CD4-positive, alpha-beta T cell treated with Interleukin-2 at 100 ng/mL for 4 hours (primary cell): Measurements from ENCODE around the gene CYTH2.

Experiments
- DNase-seq: peaks from one replicate; pipeline ENCODE4 v3.0.0-alpha.2; 2020; ENCODE audit warnings: low spot score

Gene CYTH2

GRCh38 chr19:48452289-48453190 is 16.6 kb upstream of the CYTH2 start:
- no peak for DNase-seq

GRCh38 chr19:48454150-48454730 is 14.9 kb upstream of the CYTH2 start:
- no peak for DNase-seq

DNA sequence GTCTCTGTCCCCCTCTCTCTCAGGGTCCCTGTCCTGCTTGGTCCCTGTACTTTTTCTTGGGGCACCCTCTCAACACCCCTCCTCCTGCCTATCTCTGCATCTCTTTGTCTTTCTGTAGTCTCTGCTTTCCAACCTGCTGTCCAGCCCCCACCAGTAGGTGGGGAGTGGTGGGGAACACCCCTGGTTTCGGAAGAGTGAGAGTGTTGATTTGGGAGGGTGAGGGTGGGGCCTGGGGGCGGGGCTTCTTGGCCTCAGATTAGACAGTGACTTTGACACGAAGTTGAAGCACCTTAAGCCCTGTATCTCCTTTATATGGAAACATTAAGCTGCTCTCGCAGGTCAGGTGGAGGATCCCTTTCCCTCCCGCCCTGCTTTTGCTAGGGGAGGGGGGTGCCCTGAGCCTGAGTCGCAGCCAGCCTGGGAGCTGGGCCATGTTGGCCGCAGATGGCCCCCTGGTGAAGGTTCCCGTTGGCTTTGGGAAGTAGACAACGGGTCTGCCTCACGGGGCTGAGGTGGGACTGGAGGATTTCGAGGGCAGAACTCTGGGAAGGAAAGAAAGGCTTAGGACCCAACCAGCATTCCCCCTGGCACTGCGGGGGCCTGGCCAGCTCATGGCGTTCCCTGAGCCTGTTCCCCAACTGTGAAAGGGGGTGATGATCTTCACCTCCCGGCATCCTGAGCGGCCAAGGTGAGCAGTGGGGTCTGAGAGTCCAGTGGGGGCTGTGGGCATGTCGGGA is 13.8 kb upstream of the CYTH2 start, which contains the start of gene KCNJ14:
Gene KCNJ14, plus strand, starts transcription at position 404 of the 737 bp plus-strand sequence. CDS start 6,151 bp downstream, outside the sequence.
- no peak for DNase-seq

DNA sequence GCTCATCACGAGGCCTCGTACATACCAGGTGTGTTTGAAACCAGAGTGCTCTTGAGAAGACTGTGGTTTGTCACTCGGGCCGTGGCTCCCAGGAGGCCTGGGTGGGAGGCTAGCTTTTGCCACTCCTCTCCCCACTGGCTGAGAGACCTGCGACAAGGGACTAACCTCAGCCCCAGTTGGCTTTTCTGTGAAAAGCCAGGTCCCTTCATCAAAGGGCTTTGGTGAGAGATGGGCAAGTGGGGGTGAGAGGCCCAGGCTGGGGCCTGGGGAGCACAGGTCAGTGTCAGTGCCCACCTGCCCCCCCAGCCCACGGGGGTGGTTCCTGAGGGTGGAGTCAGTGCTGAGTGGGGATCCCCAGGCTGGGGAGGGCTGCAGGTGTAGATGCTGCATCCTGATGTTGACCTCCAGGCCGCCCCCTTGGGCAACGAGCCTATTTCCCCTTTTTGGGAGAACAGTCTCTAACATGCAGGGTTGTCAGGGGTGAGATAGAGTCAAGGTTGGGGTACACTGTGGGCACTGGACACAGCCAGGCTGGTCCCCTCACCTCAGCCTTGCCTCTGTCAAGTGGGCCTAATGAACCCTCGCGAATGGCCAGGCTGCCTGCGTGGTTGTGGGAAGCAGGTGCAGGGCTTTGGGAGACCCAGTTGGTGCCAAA is 13.1 kb upstream of the CYTH2 start:
- no peak for DNase-seq

DNA sequence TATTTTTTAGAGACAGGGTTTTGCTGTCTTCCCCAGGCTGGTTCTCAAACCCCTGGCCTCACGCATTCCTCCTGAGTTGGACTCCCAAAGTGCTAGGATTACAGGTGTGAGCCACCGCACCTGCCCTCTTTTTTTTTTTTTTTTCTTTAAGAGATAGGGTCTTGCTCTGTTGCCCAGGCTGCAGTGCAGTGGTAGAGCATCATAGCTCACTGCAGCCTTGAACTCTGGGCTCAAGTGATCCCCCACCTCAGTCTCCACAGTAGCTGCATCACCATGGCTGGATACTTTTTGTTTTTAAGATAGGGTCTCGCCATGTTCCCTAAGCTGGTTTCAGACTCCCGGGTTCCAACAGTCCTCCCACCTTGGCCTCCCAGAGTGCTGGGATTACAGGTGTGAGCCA is 12.3 kb upstream of the CYTH2 start:
- DNase-seq, result no peak

DNA sequence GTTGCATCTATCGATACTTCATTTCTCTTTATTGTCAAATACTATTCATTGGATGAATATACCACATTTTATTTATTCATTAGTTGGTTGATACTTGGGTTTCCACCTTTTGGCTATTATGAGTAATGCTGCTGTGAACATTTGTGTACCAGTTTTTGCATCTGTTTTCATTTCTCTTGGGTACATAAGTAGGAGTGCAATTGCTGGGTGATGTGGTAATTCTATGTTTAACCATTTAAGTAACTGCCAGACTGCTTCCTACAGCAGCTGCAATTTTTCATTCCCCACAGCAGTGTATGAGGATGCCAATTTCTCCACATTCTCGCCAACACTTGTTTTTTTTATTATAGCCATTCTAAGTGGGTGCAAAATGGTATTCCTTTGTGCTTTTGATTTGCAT is 11.2 kb upstream of the CYTH2 start:
- DNase-seq, result no peak

DNA sequence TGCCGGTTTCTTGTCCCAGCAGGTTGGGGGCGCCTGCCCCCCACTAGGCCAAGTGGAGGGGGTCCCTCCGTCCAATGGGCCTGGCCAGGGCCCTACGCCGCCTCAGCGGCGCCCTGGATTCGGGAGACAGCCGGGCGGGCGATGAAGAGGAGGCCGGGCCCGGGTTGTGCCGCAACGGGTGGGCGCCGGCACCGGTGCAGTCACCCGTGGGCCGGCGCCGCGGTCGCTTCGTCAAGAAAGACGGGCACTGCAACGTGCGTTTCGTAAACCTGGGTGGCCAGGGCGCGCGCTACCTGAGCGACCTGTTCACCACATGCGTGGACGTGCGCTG is 7.6 kb upstream of the CYTH2 start:
- no peak for DNase-seq

- DNase-seq, result no peak
Observed at GRCh38 chr19:48461982-48462655, 7.0 kb upstream of the CYTH2 start.

- no peak for DNase-seq
Observed at GRCh38 chr19:48465215-48465614, 4.0 kb upstream of the CYTH2 start.

DNA sequence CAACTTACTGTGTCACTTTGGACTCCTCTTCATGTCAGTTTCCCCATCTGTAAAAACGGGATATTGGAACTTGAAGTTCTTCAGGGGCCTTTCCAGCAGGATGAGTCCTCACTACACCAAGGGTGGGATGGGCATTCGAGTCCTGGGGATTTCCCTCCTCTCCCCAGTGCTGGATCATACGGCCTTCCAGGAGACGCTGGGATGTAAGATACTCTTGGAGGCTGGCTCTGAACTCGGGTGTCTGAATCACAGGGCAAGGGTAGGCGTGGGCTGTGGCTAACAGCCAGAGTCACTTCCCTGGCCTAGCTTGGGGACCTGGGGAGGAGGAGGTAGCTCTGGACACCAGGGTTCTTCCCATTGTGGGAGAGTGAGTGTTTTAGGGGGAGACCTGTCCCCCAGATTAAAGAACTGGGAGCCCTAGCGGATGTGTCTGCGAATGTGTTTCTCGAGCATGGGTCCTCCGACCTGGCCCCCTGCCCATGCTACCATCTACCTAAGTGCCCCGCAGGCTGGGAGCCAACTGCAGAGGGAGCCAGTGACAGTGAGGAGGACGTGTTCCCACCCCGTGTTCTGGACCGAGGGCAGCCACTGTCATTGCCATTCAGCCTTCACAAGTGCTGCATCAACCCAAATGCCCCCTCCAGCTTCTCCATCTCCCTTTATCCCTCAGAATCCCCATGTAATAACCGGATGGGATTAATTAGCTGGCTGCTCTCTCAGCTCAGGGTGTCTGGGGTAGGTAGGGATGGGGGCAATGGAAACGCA is 2.4 kb upstream of the CYTH2 start:
- no peak for DNase-seq

DNA sequence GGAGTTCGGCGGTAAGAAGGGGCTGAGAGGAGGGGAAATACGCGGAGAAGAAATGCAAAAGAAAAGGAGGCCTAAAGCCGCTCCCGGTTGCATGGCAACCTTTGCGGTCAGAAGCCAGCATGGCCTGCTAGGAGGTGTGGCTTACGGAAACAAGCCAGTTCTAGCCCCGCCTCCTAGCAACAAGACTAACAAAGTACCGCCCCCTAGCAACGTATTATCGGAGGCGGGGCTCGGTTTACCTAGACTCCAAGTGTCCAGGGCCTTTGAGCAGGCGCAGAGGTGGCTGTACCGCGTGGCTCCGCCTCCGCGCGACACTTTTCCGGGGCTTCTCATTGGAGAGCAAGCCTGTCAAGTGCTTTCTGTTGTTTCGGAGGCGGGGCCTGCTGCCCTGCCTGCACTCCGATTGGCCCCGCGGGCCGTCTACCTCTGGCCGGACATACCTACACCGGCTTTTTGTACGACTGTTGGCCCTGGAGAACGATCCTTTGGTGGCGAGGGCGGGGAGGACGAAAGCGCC is 339 bp upstream of the CYTH2 start:
- DNase-seq, result peak; percentile 100

DNA sequence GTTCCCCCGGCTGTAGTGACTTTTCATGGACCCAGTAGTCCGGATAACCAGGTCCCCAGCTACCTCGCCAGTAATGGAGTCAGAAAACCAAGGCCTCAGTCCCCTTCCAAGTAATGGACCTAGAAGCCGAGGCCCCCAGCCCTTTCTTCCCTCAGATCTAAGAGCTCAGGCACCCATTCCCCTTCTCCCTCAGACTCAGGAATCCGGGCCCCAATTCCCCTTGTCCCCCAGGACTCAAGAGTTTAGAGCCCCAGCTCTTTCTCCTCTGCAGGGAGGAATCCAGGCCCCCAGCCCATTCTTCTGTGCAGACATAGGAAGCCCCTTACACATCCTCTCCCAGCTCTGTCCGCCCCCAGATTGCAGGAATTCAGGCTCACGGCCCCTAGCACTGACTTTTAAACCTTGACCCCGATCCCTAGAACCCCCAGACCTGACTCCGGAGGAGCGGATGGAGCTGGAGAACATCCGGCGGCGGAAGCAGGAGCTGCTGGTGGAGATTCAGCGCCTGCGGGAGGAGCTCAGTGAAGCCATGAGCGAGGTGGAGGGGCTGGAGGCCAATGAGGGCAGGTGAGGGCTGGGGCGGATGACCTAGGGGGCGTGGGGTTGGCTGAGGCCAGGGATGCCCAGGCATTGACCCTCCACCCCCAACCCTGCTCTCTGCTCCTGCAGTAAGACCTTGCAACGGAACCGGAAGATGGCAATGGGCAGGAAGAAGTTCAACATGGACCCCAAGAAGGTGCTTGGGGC is 938 bp downstream of the CYTH2 start:
- DNase-seq, result no peak

GRCh38 chr19:48470856-48471255 is 1.7 kb downstream of the CYTH2 start:
- no peak for DNase-seq

GRCh38 chr19:48471836-48472235 is 2.7 kb downstream of the CYTH2 start:
- no peak for DNase-seq

GRCh38 chr19:48473161-48473966 is 4.2 kb downstream of the CYTH2 start:
- no peak for DNase-seq

GRCh38 chr19:48474084-48474592 is 5.0 kb downstream of the CYTH2 start:
- DNase-seq, result no peak

DNA sequence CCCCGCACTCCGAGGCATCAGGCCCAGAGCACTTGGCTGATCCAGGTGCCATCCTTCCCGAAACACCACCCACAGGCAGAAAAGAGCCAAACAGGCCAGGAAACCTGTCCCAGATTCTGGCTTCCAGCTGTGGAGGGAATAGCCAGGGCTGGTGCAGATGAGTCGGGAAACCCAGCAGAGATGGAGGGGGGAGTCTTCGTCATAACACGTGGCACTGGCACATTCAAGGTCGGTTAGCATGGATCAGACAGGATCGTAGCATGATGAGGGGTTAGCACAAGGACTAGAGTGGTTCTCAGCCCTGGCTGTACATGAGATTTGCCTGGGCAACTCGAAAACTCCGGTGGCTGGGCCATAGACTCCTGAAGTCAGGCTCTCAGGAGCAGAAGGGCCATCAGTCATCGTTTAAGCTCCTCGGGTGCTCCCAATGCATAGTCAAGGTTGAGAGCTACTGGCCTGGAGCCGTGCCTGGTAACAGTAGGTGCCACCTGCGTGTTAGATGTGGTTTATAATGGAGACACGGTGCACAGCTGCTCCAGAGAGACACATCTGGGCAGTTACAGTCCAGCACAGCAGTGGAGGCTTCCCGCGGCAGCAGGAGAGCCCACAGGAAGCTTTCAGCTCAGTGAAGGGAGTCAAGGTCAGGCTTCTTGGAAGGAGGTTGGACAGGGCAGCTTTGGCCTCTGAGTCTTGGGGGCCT is 6.3 kb downstream of the CYTH2 start:
- DNase-seq, result no peak

DNA sequence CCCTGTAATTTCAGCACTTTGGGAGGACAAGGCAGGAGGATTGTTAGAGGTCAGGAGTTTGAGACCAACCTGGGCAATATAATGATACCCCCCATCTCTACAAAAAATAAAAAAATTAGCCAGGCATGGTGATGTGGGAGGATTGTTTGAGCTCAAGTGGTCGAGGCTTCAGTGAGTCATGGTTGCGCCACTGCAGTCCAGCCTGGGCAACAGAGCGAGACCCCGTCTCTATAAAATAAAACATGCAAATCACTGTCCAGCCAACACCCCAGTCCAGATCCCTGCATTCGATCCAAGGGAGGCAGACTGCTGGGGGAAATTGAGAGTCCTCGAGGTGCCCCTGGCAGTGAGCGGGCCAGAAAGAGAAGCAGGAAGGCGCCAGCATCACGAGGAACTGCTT is 7.0 kb downstream of the CYTH2 start:
- DNase-seq, result no peak
